Uterus (tissue), 2 donors: Measurements from ENCODE around the gene ELMO1.

Source experiments
- CTCF ChIP-seq, 4 experiments: fragments of 200-600 bp in 2 of 4; fragments of 450-650 bp in 2 of 4; sonication (generic) in 2 of 4; IDR thresholded peaks; one replicate each; pipeline ENCODE4 v1.5.1; 2016 to 2019; ENCODE audit warnings: antibody characterized with exemption in 4 of 4, mild to moderate bottlenecking in 2 of 4, moderate library complexity in 1 of 4
- POLR2A ChIP-seq, 2 donors: fragments of 450-650 bp; IDR thresholded peaks; one replicate each; pipeline ENCODE4 v1.6.1; 2016; ENCODE audit warnings: antibody characterized with exemption in 2 of 2, mild to moderate bottlenecking in 1 of 2, moderate library complexity in 1 of 2

GRCh38 chr7:37290731-37291130 lies 157.9 kb downstream of the ELMO1 start:
- TF ChIP-seq CTCF (IDR thresholded peaks at IDR 0.05) (no peak), POLR2A (IDR thresholded peaks at IDR 0.05) (no peak)
